A673 (cell line): Measurements from ENCODE around the gene C10orf143. TPM values are rescaled to one million over a fixed set of nuclear protein-coding genes. Genes with fewer than 3 reads are reported as not detected.
"Not testable (repeated sequence)": the region's sequence is repeated elsewhere in the genome, so short reads cannot be mapped to it uniquely, and the experiment has no call there.

Experiments
- BruUV-seq: library from RNA; stranded (reverse); fragments of 400-500 nt; replicated peaks from 2 replicates; lab custom pipeline; 2021; lab: Mats Ljungman, UMichigan
- CTCF ChIA-PET: fragments of 300-600 bp; sonication (Branson Sonifier 250); formaldehyde crosslinking; loops from one replicate; lab custom pipeline; 2022; ENCODE audit warnings: antibody characterized with exemption; lab: Charles Lee
- POLR2A ChIA-PET: fragments of 300-600 bp; sonication (Branson Sonifier 250); formaldehyde crosslinking; loops from one replicate; lab custom pipeline; 2022; ENCODE audit warnings: antibody characterized with exemption; ENCODE audit not compliant: low non-redundant PET; lab: Charles Lee
- DNase-seq: peaks from one replicate; pipeline ENCODE4 v3.0.0-alpha.2; 2015; ENCODE audit warnings: low spot score
- H3K27ac ChIP-seq: fragments of 200-600 bp; sonication (generic); 2 replicates; pipeline ENCODE4 v1.5.1; 2016; ENCODE audit warnings: mixed run types, low read depth, mild to moderate bottlenecking, mixed read lengths, antibody characterized with exemption, low read length; ENCODE audit not compliant: poor library complexity, severe bottlenecking
- H3K27me3 ChIP-seq: fragments of 200-600 bp; sonication (generic); replicated peaks from 2 replicates; pipeline ENCODE4 v1.6.1; 2017; ENCODE audit warnings: mixed run types, low read depth, mild to moderate bottlenecking, mixed read lengths, antibody characterized with exemption, low read length; ENCODE audit not compliant: insufficient read depth, poor library complexity
- H3K36me3 ChIP-seq: fragments of 200-600 bp; sonication (generic); 2 replicates; pipeline ENCODE4 v1.6.1; 2016; ENCODE audit warnings: mixed run types, mild to moderate bottlenecking, mixed read lengths, antibody characterized with exemption, low read length; ENCODE audit not compliant: insufficient read depth, poor library complexity, severe bottlenecking
- H3K4me1 ChIP-seq: fragments of 200-600 bp; sonication (generic); 2 replicates; pipeline ENCODE4 v1.6.1; 2017; ENCODE audit warnings: mixed run types, mild to moderate bottlenecking, mixed read lengths, antibody characterized with exemption, low read length; ENCODE audit not compliant: insufficient read depth, poor library complexity, severe bottlenecking
- H3K4me3 ChIP-seq: fragments of 200-600 bp; sonication (generic); 2 replicates; pipeline ENCODE4 v1.5.1; 2016; ENCODE audit warnings: low read depth, mixed run types, mild to moderate bottlenecking, mixed read lengths, low read length; ENCODE audit not compliant: poor library complexity, severe bottlenecking
- H3K9me3 ChIP-seq: fragments of 200-600 bp; sonication (generic); 2 replicates; pipeline ENCODE4 v1.6.1; 2016; ENCODE audit warnings: mixed run types, low read depth, mild to moderate bottlenecking, mixed read lengths, antibody characterized with exemption, low read length; ENCODE audit not compliant: poor library complexity, severe bottlenecking
- EZH2 ChIP-seq: fragments of 200-600 bp; sonication (generic); IDR thresholded peaks from 2 replicates; pipeline ENCODE4 v1.6.1; 2017; ENCODE audit warnings: borderline replicate concordance, low read depth, mild to moderate bottlenecking, mixed read lengths, antibody characterized with exemption, low read length; ENCODE audit not compliant: poor library complexity, severe bottlenecking
- intact Hi-C: fragments of 100-400 bp; cut with micrococcal nuclease; formaldehyde crosslinking; loops from one replicate; pipeline ENCODE4 v1.10.0; 2022; ENCODE audit not compliant: unreplicated experiment
- total RNA-seq: library from RNA; stranded (reverse); gene quantifications from 2 replicates; pipeline ENCODE4 v1.2.3, GENCODE V29; 2021
- TF ChIP-seq, protein P1 (sequence below): fragments of 300-800, 200-600 bp; sonication (generic); conservative IDR thresholded peaks from 2 replicates; pipeline ENCODE4 v1.5.1; 2017; ENCODE audit warnings: low read depth, mild to moderate bottlenecking, antibody characterized with exemption, low read length, moderate library complexity, mixed read lengths

The C10orf143 gene
- total RNA-seq, 1 experiment from 2014 or later = 1.8 TPM

DNA sequence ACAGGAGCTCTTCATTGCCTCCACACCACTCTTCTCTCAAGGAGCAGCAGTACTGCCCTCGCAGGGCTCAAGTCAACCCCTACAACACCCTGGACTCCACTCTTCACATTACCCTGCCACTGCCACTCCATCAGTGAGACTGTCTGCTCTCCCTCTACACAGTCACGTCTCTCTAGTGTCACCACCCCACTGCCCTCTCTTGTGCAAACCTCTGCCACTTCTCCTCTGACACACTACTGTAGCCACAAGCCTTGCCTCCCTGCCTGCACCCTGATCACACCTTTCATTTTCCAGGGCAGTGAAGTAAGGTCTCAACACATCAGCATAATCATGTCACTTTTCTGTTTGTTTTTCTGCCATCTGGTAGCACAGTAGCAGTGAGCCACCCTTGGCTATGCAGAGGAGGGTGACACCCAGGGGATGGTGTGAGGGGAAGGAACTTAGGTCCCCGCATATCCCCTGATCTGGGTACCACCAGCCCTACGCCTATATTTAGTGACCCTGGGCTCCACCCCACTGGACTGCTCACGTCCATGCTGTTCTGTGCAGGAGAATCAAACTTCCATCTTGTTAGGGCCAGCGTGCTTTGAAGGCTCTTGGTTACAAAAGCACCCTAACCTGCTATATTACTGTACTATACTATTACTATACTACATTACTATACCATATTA lies 1.6 kb downstream of the C10orf143 start:
- intact Hi-C loops = no loop called here
- peak overlapping the region; percentile 74 for H3K4me3 ChIP-seq

DNA sequence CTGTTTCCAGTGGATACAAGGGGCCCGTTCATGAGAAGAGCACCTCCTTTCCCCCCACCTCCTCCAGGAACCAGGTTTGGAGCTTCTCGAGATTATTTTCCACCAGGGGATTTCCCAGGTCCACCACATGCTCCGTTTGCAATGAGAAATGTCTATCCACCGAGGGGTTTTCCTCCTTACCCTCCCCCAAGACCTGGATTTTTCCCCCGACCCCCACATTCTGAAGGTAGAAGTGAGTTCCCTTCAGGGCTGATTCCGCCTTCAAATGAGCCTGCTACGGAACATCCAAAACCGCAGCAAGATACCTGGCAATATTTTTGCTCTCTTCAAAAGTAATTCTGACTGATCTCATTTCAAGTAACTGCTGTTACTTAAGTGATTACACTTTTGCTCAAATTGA lies 2.5 kb downstream of the C10orf143 start:
- CTCF ChIA-PET, H3K4me3 ChIP-seq, H3K27ac ChIP-seq, H3K36me3 ChIP-seq, H3K27me3 ChIP-seq, DNase-seq, POLR2A ChIA-PET, H3K9me3 ChIP-seq, H3K4me1 ChIP-seq, BruUV-seq, intact Hi-C loops: not testable (repeated sequence)

More for the DNA sequence above, 1.6 kb downstream of the C10orf143 start:
- Histone ChIP-seq H3K9me3 (no peaks in the 10 kb centered on the region), H3K4me1 (peaks cover 8% of the 10 kb centered on the region), H3K27ac (no peak overlapping the region), H3K27me3 (no peaks in the 10 kb centered on the region), H3K36me3 (no peaks in the 10 kb centered on the region)
- no peak for DNase-seq
- POLR2A ChIA-PET = no interaction called here
- CTCF ChIA-PET = interaction anchor here (0.6 to 1.1 kb wide), 5 partner anchors 17 to 750 kb away, joined by 3 to 5 read pairs (median 4); no protein-coding TSS in a partner anchor
- BruUV-seq = no TSS peak
- TF ChIP-seq EZH2 = no peak
- TF ChIP-seq, protein P1, sequence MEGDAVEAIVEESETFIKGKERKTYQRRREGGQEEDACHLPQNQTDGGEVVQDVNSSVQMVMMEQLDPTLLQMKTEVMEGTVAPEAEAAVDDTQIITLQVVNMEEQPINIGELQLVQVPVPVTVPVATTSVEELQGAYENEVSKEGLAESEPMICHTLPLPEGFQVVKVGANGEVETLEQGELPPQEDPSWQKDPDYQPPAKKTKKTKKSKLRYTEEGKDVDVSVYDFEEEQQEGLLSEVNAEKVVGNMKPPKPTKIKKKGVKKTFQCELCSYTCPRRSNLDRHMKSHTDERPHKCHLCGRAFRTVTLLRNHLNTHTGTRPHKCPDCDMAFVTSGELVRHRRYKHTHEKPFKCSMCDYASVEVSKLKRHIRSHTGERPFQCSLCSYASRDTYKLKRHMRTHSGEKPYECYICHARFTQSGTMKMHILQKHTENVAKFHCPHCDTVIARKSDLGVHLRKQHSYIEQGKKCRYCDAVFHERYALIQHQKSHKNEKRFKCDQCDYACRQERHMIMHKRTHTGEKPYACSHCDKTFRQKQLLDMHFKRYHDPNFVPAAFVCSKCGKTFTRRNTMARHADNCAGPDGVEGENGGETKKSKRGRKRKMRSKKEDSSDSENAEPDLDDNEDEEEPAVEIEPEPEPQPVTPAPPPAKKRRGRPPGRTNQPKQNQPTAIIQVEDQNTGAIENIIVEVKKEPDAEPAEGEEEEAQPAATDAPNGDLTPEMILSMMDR = no peak

DNA sequence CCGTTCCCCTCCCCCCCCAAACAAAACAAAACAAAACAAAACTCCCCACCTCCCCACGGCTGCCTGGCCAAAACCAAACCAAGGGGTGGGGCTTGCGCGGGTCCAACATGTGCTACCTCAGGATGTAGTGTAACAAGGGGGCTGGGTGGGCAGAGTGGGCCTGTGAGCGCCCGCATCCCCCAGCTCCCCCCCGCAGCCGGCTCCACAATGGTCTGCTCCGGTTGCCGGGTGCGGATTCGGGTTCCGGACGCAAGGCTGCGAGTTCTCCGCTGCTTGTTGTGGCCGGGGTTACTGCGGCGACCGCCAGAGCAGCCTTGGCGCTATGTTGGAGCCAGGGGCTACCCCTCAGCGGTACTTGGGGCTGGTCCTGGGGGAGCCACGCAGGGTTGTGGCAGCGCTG lies 4.9 kb downstream of the C10orf143 start:
- no peak for TF ChIP-seq EZH2
- TF ChIP-seq, protein P1 = no peak
- no peak overlapping the region for H3K27ac ChIP-seq
- no TSS peak for BruUV-seq
- DNase-seq = no peak
- no peaks in the 10 kb centered on the region for H3K27me3 ChIP-seq
- no peak overlapping the region for H3K4me3 ChIP-seq
- no peaks in the 10 kb centered on the region for H3K36me3 ChIP-seq
- intact Hi-C loops = no loop called here
- no peaks in the 10 kb centered on the region for H3K9me3 ChIP-seq
- peaks cover 8% of the 10 kb centered on the region for H3K4me1 ChIP-seq
- CTCF ChIA-PET = no interaction called here
- POLR2A ChIA-PET = no interaction called here

DNA sequence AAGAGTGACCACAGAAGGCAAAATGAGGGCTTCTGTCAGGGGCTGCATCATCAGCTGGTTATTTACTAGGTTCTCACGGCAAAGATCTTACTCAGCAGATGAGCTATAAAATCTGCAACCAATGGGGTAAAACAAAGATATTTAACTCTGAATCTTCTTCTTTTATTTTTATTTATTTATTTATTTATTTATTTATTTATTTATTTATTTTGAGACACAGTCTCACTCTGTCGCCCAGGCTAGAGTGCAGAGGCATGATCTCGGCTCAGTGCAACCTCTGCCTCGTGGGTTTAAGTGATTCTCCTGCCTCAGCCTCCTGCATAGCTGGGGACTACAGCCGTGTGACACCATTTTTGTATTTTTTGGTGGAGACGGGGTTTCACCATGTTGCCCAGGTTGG lies 11.3 kb downstream of the C10orf143 start:
- no peak for DNase-seq
- H3K36me3 ChIP-seq = no peaks in the 10 kb centered on the region
- ChIA-PET CTCF (no interaction called here), POLR2A (no interaction called here)
- no peaks in the 10 kb centered on the region for H3K9me3 ChIP-seq
- intact Hi-C loops = no loop called here
- H3K27me3 ChIP-seq = no peaks in the 10 kb centered on the region
- BruUV-seq = no TSS peak
- TF ChIP-seq, protein P1 = no peak
- TF ChIP-seq EZH2 = no peak
- no peaks in the 10 kb centered on the region for H3K4me1 ChIP-seq
- H3K4me3 ChIP-seq = no peak overlapping the region
- no peak overlapping the region for H3K27ac ChIP-seq

DNA sequence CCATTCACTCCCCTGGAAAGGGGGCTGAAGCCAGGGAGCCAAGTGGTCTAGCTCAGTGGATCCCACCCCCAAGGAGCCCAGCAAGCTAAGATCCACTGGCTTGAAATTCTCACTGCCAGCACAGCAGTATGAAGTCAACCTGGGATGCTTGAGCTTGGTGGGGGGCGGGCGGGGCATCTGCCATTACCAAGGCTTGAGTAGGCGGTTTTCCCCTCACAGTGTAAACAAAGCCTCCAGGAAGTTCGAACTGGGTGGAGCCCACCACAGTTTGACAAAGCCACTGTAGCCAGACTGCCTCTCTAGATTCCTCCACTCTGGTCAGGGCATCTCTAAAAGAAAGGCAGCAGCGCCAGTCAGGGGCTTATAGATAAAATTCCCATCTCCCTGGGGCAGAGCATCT lies 20.1 kb downstream of the C10orf143 start:
- H3K27ac ChIP-seq, BruUV-seq, CTCF ChIA-PET, H3K4me1 ChIP-seq, H3K27me3 ChIP-seq, POLR2A ChIA-PET, DNase-seq, intact Hi-C loops, H3K36me3 ChIP-seq, H3K4me3 ChIP-seq, H3K9me3 ChIP-seq: not testable (repeated sequence)
